HepG2 (cell line): Measurements from ENCODE around the gene FAM111B. TPM values are rescaled to one million over a fixed set of nuclear protein-coding genes. Genes with fewer than 3 reads are reported as not detected.
A peak's percentile ranks its signal among the peaks of the same experiment; 100 is the strongest.

Source experiments
- NR2F2 ChIP-seq: IDR thresholded peaks from 2 replicates; pipeline ENCODE4 v1.6.1; 2012; ENCODE audit warnings: low read depth, inconsistent platforms, borderline replicate concordance
- PAF1 ChIP-seq: IDR thresholded peaks from 2 replicates; pipeline ENCODE4 v1.6.1; 2016; ENCODE audit warnings: missing genetic modification reagents, missing compliant biosample characterization
- SMARCC2 ChIP-seq: fragments of 450-650 bp; IDR thresholded peaks from 2 replicates; pipeline ENCODE4 v1.6.1; 2017; ENCODE audit warnings: antibody characterized with exemption, mild to moderate bottlenecking
- SRSF9 ChIP-seq: fragments of 200-400 bp; formaldehyde crosslinking; IDR thresholded peaks from 2 replicates; pipeline ENCODE4 v1.6.1; 2018; ENCODE audit warnings: borderline replicate concordance, mild to moderate bottlenecking, low read depth, low read length; ENCODE audit not compliant: insufficient read depth, poor library complexity, severe bottlenecking
- THYN1 ChIP-seq: sonication (generic); formaldehyde crosslinking; IDR thresholded peaks from 2 replicates; pipeline ENCODE4 v1.8.1; 2023; ENCODE audit warnings: low read depth, mild to moderate bottlenecking, moderate library complexity, missing genetic modification reagents, borderline replicate concordance
- ZNF460 ChIP-seq: sonication (generic); formaldehyde crosslinking; IDR thresholded peaks from 2 replicates; pipeline ENCODE4 v1.5.1; 2020; ENCODE audit warnings: missing genetic modification reagents, mild to moderate bottlenecking, borderline replicate concordance
- ZNF777 ChIP-seq: sonication (generic); formaldehyde crosslinking; IDR thresholded peaks from 2 replicates; pipeline ENCODE4 v1.4.0; 2020; ENCODE audit warnings: missing genetic modification reagents
- ZNF780A ChIP-seq: sonication (generic); formaldehyde crosslinking; IDR thresholded peaks from 2 replicates; pipeline ENCODE4 v1.8.0; 2022; ENCODE audit warnings: mild to moderate bottlenecking, missing genetic modification reagents, moderate library complexity
- polyA plus RNA-seq, 8 experiments: library from polyadenylated mRNA; depleted of rRNA in 3 of 8; stranded (reverse) in 7 of 8; unstranded in 1 of 8; fragments of >200 nt; fragmentation: Illumina TruSeq in 4 of 8; extraction: Trizol in 4 of 8; gene quantifications; 2 replicates each; pipeline versions ENCODE4 v1.2.1 to v1.2.3, GENCODE V29; 2011 to 2016; ENCODE audit warnings: low read depth in 4 of 8, missing spikeins in 1 of 8, mixed read lengths in 1 of 8; ENCODE audit not compliant: insufficient read depth in 1 of 8
- total RNA-seq, 5 experiments: library from RNA; depleted of rRNA; stranded (reverse); fragments of >200 nt; fragmentation: Illumina TruSeq; extraction: Trizol; gene quantifications; 2 replicates each; pipeline ENCODE4 v1.2.3, GENCODE V29; 2016; ENCODE audit warnings: low read depth in 1 of 5
- TF ChIP-seq, protein P1 (sequence below): sonication (generic); formaldehyde crosslinking; IDR thresholded peaks from 2 replicates; pipeline ENCODE4 v1.8.0; 2022; ENCODE audit warnings: mild to moderate bottlenecking, missing genetic modification reagents, borderline replicate concordance
- TF ChIP-seq, protein P2 (sequence below): sonication (generic); formaldehyde crosslinking; IDR thresholded peaks from 2 replicates; pipeline ENCODE4 v1.5.0; 2020; ENCODE audit warnings: mild to moderate bottlenecking, missing genetic modification reagents
- TF ChIP-seq, protein P3 (sequence below): sonication (generic); formaldehyde crosslinking; IDR thresholded peaks from 2 replicates; pipeline ENCODE4 v1.8.1; 2022; ENCODE audit warnings: low read depth, mild to moderate bottlenecking, missing genetic modification reagents
- TF ChIP-seq, protein P4 (sequence below): sonication (generic); formaldehyde crosslinking; IDR thresholded peaks from 2 replicates; pipeline ENCODE4 v1.4.0; 2020; ENCODE audit warnings: missing genetic modification reagents

Gene FAM111B
- total and polyA plus RNA-seq, 2 of the 13 experiments (the other 11 are each of a cell fraction or from before 2014, with no cell fraction given) = 1.6 to 28.2 TPM

DNA sequence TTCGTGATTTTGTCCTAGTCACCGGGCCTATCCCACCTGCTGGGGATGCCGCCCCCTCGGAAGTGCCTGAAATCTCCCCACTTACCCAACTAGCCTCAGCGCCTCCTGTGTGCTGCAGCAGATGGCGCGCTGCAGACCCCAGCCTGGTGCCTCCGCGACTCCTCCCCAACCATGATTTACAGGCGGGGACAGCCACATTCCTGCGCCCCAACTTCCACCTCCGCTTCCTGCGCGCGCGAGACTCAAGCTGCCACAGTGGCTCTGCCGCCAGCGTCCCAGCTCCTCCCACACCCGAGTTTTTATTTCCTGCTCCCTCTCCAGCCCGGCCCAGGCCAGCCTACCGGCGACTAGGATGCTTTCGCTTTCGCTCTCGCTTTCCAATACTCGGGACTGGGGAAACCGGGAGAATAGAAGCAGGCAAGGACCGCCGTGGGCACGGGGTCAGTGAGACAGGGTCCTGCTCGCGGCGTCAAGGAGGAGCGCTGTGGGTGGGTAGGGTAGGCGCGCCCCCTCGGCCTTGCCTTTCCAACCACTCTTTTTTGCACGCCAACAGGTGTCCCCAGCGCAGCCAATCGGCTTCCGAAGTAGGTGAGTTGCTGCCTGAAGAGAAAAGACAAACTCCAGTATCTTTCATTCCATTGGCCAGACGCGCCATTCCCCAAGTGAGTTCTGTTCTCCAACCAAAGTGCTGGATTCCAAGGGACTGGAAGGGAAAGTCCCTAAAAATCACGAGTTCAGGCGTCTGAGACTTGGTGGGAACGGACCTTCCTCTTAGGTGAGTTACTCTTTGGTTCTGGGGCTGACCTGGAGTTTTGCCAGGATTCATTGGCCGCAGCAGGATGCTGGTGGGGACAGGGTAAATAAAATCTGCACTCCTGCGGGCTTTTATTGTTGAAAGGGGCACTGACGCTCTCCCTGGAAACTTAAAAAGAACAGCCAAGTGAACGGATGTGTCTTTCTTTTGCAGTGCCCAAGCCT, 35.8 kb downstream of the FAM111B start, which contains the start of gene FAM111A (continued):
- TF ChIP-seq, protein P1, sequence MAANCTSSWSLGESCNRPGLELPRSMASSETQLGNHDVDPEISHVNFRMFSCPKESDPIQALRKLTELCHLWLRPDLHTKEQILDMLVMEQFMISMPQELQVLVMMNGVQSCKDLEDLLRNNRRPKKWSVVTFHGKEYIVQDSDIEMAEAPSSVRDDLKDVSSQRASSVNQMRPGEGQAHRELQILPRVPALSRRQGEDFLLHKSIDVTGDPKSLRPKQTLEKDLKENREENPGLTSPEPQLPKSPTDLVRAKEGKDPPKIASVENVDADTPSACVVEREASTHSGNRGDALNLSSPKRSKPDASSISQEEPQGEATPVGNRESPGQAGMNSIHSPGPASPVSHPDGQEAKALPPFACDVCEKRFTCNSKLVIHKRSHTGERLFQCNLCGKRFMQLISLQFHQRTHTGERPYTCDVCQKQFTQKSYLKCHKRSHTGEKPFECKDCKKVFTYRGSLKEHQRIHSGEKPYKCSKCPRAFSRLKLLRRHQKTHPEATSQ (CRISPR knock-in tag) = peak; percentile 83; the same call in 1 of the 2 replicates
- TF ChIP-seq SRSF9 (no peak), ZNF780A (no peak), PAF1 (CRISPR knock-in tag) (no peak), NR2F2 (no peak), ZNF777 (CRISPR knock-in tag) (peak; percentile 87), THYN1 (CRISPR knock-in tag) (no peak), ZNF460 (CRISPR knock-in tag) (no peak), SMARCC2 (no peak)
- TF ChIP-seq, protein P2, sequence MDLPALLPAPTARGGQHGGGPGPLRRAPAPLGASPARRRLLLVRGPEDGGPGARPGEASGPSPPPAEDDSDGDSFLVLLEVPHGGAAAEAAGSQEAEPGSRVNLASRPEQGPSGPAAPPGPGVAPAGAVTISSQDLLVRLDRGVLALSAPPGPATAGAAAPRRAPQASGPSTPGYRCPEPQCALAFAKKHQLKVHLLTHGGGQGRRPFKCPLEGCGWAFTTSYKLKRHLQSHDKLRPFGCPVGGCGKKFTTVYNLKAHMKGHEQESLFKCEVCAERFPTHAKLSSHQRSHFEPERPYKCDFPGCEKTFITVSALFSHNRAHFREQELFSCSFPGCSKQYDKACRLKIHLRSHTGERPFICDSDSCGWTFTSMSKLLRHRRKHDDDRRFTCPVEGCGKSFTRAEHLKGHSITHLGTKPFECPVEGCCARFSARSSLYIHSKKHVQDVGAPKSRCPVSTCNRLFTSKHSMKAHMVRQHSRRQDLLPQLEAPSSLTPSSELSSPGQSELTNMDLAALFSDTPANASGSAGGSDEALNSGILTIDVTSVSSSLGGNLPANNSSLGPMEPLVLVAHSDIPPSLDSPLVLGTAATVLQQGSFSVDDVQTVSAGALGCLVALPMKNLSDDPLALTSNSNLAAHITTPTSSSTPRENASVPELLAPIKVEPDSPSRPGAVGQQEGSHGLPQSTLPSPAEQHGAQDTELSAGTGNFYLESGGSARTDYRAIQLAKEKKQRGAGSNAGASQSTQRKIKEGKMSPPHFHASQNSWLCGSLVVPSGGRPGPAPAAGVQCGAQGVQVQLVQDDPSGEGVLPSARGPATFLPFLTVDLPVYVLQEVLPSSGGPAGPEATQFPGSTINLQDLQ (CRISPR knock-in tag) = no peak
- TF ChIP-seq, protein P3, sequence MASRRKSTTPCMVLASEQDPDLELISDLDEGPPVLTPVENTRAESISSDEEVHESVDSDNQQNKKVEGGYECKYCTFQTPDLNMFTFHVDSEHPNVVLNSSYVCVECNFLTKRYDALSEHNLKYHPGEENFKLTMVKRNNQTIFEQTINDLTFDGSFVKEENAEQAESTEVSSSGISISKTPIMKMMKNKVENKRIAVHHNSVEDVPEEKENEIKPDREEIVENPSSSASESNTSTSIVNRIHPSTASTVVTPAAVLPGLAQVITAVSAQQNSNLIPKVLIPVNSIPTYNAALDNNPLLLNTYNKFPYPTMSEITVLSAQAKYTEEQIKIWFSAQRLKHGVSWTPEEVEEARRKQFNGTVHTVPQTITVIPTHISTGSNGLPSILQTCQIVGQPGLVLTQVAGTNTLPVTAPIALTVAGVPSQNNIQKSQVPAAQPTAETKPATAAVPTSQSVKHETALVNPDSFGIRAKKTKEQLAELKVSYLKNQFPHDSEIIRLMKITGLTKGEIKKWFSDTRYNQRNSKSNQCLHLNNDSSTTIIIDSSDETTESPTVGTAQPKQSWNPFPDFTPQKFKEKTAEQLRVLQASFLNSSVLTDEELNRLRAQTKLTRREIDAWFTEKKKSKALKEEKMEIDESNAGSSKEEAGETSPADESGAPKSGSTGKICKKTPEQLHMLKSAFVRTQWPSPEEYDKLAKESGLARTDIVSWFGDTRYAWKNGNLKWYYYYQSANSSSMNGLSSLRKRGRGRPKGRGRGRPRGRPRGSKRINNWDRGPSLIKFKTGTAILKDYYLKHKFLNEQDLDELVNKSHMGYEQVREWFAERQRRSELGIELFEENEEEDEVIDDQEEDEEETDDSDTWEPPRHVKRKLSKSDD (CRISPR knock-in tag) = no peak
- TF ChIP-seq, protein P4, sequence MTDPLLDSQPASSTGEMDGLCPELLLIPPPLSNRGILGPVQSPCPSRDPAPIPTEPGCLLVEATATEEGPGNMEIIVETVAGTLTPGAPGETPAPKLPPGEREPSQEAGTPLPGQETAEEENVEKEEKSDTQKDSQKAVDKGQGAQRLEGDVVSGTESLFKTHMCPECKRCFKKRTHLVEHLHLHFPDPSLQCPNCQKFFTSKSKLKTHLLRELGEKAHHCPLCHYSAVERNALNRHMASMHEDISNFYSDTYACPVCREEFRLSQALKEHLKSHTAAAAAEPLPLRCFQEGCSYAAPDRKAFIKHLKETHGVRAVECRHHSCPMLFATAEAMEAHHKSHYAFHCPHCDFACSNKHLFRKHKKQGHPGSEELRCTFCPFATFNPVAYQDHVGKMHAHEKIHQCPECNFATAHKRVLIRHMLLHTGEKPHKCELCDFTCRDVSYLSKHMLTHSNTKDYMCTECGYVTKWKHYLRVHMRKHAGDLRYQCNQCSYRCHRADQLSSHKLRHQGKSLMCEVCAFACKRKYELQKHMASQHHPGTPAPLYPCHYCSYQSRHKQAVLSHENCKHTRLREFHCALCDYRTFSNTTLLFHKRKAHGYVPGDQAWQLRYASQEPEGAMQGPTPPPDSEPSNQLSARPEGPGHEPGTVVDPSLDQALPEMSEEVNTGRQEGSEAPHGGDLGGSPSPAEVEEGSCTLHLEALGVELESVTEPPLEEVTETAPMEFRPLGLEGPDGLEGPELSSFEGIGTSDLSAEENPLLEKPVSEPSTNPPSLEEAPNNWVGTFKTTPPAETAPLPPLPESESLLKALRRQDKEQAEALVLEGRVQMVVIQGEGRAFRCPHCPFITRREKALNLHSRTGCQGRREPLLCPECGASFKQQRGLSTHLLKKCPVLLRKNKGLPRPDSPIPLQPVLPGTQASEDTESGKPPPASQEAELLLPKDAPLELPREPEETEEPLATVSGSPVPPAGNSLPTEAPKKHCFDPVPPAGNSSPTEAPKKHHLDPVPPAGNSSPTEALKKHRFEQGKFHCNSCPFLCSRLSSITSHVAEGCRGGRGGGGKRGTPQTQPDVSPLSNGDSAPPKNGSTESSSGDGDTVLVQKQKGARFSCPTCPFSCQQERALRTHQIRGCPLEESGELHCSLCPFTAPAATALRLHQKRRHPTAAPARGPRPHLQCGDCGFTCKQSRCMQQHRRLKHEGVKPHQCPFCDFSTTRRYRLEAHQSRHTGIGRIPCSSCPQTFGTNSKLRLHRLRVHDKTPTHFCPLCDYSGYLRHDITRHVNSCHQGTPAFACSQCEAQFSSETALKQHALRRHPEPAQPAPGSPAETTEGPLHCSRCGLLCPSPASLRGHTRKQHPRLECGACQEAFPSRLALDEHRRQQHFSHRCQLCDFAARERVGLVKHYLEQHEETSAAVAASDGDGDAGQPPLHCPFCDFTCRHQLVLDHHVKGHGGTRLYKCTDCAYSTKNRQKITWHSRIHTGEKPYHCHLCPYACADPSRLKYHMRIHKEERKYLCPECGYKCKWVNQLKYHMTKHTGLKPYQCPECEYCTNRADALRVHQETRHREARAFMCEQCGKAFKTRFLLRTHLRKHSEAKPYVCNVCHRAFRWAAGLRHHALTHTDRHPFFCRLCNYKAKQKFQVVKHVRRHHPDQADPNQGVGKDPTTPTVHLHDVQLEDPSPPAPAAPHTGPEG (CRISPR knock-in tag) = no peak
